ENCODE results near the gene IL17D.

DNA sequence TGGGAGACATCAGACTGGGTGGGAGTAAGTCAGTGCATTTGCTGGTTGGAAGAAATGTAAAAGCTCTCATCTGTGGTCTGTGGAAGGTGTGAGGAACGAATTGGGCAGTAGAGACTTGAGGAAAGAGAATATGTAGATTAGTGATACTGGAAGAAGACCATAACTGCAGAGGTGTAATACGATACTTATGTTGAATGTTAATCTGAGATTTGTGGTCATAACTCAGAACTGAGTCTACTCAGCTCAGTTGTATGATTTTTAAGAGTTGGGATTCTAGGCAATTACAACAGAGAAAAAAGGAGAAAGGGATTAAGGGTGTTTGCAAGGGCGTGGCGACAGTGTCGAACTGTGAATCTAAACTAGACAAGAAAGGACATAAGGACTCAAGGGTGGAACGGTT, 3.2 kb upstream of the IL17D start:
- TF ChIP-seq EZH2phosphoT487 (IDR thresholded peaks at IDR 0.05; ENCODE audit: low read depth) (no peak), CTCF (IDR thresholded peaks at IDR 0.05; ENCODE audit: low read depth, low read length) (no peak)

All from OCI-LY3 (cell line).